ENCODE results near the gene MED9. TPM values are rescaled to one million over a fixed set of nuclear protein-coding genes. Genes with fewer than 3 reads are reported as not detected.

MED9 gene
- polyA plus RNA-seq, 1 experiment, result 11.7 TPM

DNA sequence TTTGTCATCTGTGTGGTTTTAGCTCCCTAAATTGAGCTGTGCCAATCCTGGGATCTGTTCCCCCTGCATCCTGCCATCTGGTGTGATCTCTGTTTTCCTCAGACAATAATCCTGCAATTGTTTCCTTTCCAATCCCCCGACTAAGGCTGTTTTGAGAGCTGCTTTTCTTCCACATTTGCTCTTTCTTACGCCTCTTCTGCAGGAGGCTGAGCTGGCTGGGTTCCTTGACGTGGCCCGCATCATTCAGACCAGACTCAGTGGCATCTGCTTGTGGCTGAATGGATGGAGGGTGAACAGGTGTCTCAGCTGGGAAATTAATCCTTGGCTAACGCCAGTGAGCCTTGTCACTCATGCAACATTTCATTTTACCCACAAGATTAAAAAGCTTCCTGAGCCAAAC, 9.8 kb upstream of the MED9 start:
- no peaks in the 10 kb centered on the region for H3K36me3 ChIP-seq (ENCODE audit: control insufficient read depth, insufficient read depth, low read length)
- no peak for DNase-seq (ENCODE audit: low read depth)
- H3K4me3 ChIP-seq (ENCODE audit: low read depth, low read length), result no peak overlapping the region
- POLR2A ChIA-PET, result no interaction called here
- peaks cover 14% of the 10 kb centered on the region for H3K27me3 ChIP-seq (ENCODE audit: control insufficient read depth, insufficient read depth, low read length)
- no peak for TF ChIP-seq CTCF (IDR thresholded peaks at IDR 0.05; ENCODE audit: insufficient read depth, low read depth, low read length)
- CTCF ChIA-PET, result interaction anchor here (0.8 to 1.7 kb wide), 4 partner anchors 11 to 111 kb away, joined by 3 to 5 read pairs (median 4); partner anchors contain the start of gene RASD1

DNA sequence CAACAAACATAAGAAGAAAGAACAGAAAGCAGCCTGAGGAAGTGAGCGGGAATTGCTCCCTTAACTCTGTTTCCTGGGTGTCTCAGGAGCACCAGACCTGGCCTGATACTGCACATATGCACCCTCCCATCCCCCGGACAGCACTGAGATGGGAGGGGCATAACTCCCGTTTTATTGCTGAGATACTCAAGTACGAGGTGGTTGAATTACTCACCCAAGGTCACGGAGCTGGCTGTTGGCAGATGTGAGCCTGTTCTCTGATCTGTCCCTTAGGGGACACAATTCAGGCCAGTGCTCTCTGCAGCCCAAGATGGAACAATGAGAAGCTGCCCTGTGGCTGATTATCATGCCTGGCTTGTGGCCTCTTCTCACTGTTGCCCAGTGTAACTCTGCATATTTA, 9.1 kb upstream of the MED9 start:
- ChIA-PET CTCF (interaction anchor here (1.2 to 1.7 kb wide), 3 partner anchors 29 to 111 kb away, joined by 4 to 5 read pairs (median 4); partner anchors contain the start of gene RASD1), POLR2A (no interaction called here)
- H3K27me3 ChIP-seq (ENCODE audit: control insufficient read depth, insufficient read depth, low read length), result peaks cover 14% of the 10 kb centered on the region
- H3K36me3 ChIP-seq (ENCODE audit: control insufficient read depth, insufficient read depth, low read length), result no peaks in the 10 kb centered on the region
- H3K4me3 ChIP-seq (ENCODE audit: low read depth, low read length), result no peak overlapping the region
- DNase-seq (ENCODE audit: low read depth), result no peak
- no peak for TF ChIP-seq CTCF (IDR thresholded peaks at IDR 0.05; ENCODE audit: insufficient read depth, low read depth, low read length)

GRCh38 chr17:17468217-17469010, 8.4 kb upstream of the MED9 start:
- no peak for DNase-seq (ENCODE audit: low read depth)
- ChIA-PET POLR2A (no interaction called here), CTCF (interaction anchor here (0.8 to 1.7 kb wide), 2 partner anchors 28 to 167 kb away, joined by 3 to 4 read pairs; partner anchors contain the start of gene RASD1)
- peaks cover 15% of the 10 kb centered on the region for H3K27me3 ChIP-seq (ENCODE audit: control insufficient read depth, insufficient read depth, low read length)
- H3K4me3 ChIP-seq (ENCODE audit: low read depth, low read length), result no peak overlapping the region
- no peaks in the 10 kb centered on the region for H3K36me3 ChIP-seq (ENCODE audit: control insufficient read depth, insufficient read depth, low read length)
- no peak for TF ChIP-seq CTCF (IDR thresholded peaks at IDR 0.05; ENCODE audit: insufficient read depth, low read depth, low read length)

DNA sequence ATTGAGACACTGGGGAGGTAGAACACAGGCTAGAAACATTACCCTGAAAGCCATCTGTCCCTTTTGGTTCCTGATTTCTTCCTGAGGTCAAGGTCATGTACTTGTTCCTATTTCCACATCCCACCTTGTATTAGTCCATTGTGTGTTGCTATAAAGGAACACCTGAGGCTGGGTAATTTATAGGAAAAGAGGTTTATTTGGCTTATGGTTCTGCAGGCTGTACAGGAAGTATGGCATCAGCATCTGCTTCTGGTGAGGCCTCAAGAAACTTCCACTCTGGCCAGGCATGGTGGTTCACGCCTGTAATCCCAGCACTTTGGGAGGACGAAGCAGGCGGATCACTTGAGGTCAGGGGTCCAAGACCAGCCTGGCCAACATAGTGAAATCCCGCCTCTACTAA, 7.4 kb upstream of the MED9 start:
- no peak for DNase-seq (ENCODE audit: low read depth)
- ChIA-PET POLR2A (no interaction called here), CTCF (no interaction called here)
- TF ChIP-seq CTCF (IDR thresholded peaks at IDR 0.05; ENCODE audit: insufficient read depth, low read depth, low read length), result no peak
- Histone ChIP-seq H3K27me3 (ENCODE audit: control insufficient read depth, insufficient read depth, low read length) (peaks cover 9% of the 10 kb centered on the region), H3K36me3 (ENCODE audit: control insufficient read depth, insufficient read depth, low read length) (no peaks in the 10 kb centered on the region), H3K4me3 (ENCODE audit: low read depth, low read length) (no peak overlapping the region)

GRCh38 chr17:17469996-17470395, 6.8 kb upstream of the MED9 start:
- no peak for DNase-seq (ENCODE audit: low read depth)
- CTCF ChIA-PET, result interaction anchor here (0.9 kb wide), 1 partner anchor 115 kb away, joined by 3 read pairs; no protein-coding TSS in a partner anchor
- no peak for TF ChIP-seq CTCF (IDR thresholded peaks at IDR 0.05; ENCODE audit: insufficient read depth, low read depth, low read length)
- no peaks in the 10 kb centered on the region for H3K36me3 ChIP-seq (ENCODE audit: control insufficient read depth, insufficient read depth, low read length)
- no peak overlapping the region for H3K4me3 ChIP-seq (ENCODE audit: low read depth, low read length)
- H3K27me3 ChIP-seq (ENCODE audit: control insufficient read depth, insufficient read depth, low read length), result peaks cover 9% of the 10 kb centered on the region
- POLR2A ChIA-PET, result interaction anchor here (0.6 kb wide), 1 partner anchor 573 kb away, joined by 3 read pairs; no protein-coding TSS in a partner anchor

Data from BJ (cell line).